GM12892 (cell line): Measurements from ENCODE around the gene CDH8.

Source experiments
- DNase-seq: peaks from one replicate; pipeline ENCODE4 v3.0.0; 2011; ENCODE audit not compliant: insufficient read length
- FAIRE-seq: peaks from 2 replicates; lab custom pipeline; 2011; peaks lifted over from hg19 to GRCh38; lab: Jason Lieb, UNC
- POLR2A ChIP-seq: IDR thresholded peaks from 2 replicates; pipeline ENCODE4 v1.6.1; 2011; ENCODE audit warnings: low read depth, low read length, control low read depth
- POLR2AphosphoS5 ChIP-seq: IDR thresholded peaks from 2 replicates; pipeline ENCODE4 v1.6.1; 2011; ENCODE audit warnings: low read depth, low read length, control low read depth
- TAF1 ChIP-seq: IDR thresholded peaks from 2 replicates; pipeline ENCODE4 v1.6.1; 2011; ENCODE audit warnings: low read depth, mild to moderate bottlenecking, control low read depth, low read length, borderline replicate concordance

The CDH8 gene

DNA sequence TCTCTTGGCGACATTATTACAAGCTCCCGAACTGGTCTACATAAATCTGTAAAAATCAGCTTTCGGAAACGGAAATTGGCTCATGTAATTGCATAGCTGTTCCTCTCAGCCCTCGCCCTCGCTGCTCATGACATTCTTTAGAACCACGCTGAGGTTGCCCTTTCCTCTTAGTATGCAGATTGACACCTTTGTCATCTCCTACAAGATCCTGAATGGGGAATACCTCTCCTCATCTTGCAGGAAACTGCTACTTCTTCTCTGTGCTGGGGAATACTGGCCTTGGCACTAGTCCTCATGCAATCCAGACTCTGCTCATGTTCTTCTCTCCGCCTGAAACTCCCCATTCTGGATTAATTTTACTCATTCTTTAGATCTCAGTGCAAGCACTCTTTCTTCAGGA, 22.2 kb upstream of the CDH8 start:
- no peak for TF ChIP-seq POLR2AphosphoS5
- no peak for TF ChIP-seq TAF1
- TF ChIP-seq POLR2A, result no peak
- no peak for FAIRE-seq
- DNase-seq, result no peak

DNA sequence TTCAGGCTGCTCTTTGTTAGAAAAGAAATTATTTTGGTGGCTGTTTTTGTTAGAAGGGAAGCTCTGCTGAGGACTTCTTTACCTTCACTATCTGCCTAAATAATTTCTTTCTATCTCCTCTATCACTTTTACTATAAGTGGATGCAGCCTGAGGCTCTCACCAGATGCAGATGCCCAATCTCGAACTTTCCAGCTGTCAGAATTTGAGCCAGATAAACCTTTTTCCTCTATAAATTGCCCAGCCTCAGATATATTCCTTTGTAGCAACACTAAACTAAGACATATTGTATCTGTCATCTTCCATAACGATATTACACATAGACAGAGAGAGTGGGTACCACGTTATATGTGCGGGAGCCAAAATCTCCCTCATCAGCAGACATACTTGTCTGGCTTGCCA, 15.7 kb upstream of the CDH8 start:
- FAIRE-seq (no peak), DNase-seq (no peak)
- TF ChIP-seq TAF1 (no peak), POLR2A (no peak), POLR2AphosphoS5 (no peak)

DNA sequence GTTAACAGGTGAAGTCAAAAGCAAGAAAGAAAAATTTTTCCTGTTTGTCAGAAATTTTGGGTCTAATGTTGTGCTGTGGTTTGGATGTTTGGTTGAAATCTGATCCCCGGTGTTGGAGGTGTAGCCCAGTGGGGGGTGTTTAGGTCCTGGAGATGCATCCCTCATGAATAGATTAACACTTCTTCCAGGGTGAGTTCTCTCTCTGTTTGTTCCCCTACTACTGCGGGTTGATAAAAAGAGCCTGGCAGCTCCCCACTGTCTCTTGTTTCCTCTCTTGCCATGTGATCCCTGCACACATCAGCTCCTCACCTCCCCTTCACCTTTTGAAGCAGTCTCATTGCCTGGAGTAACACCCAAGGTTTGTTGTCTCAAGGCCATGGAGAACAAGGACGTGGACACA, 14.6 kb upstream of the CDH8 start:
- DNase-seq, result no peak
- TF ChIP-seq POLR2AphosphoS5 (no peak), TAF1 (no peak), POLR2A (no peak)
- FAIRE-seq, result no peak

GRCh38 chr16:62046801-62047200, 10.6 kb upstream of the CDH8 start:
- FAIRE-seq (no peak), DNase-seq (no peak)
- TF ChIP-seq POLR2A (no peak), TAF1 (no peak), POLR2AphosphoS5 (no peak)

DNA sequence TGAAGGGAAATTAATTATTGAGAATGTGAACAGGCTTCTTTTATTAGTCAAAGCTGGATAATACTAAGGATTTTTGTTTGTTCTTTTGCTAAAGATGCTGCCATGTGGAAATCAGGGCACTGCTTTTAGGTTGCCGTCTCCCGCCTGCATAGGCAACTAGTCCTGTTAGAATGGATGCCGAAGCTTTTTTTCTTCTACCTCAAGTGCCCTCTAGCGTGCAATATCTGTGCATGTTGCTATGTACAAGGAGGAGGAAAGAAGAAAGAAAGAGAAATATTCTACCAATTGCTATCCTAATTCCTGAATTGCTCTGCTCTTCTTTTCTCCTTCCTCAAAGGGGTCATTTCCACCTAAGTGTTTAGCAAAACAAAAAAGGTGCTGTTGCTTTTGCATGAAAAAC, 5.2 kb upstream of the CDH8 start:
- FAIRE-seq, result no peak

DNA sequence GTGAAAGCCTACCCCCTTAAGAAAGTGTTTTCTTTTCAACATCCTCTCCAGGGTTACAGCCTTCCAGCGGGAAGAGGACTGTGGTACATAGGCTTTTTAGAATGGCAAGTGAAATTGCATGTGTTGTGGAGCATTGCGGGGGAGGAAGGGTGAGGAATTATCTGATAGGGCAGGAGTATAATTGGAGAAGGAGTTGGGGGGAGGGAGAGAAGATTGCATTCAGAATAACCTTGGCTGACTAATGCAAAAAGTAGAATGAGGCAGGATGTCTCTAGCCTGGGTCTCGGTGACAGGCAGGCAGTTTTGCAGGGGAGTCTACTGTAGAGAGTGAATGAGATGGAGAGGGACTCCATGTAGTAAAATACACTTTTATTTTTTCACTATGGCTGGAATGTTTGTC, 2.4 kb upstream of the CDH8 start:
- no peak for FAIRE-seq
- TF ChIP-seq TAF1 (no peak), POLR2A (no peak)
- DNase-seq, result no peak

More for the DNA sequence above, 5.2 kb upstream of the CDH8 start:
- TF ChIP-seq TAF1 (no peak), POLR2AphosphoS5 (no peak), POLR2A (no peak)
- DNase-seq, result no peak

DNA sequence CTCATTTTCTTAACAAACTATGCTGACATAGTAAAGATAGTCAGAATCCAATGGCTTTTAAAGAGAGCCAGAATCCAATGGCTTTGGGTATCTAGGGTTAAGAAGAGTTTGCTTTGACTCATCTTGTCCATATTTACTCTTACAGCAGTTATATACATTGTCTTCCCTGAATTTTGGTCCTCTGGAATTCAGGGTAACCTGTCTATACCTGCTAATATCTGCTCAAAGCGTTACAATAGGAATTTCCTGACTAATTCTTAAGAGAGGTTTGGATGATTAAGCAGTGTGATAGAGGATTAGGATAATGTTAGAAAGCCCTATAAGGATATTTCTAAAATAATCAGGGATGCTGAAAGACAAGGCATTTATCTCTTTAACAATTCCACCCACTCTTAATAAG, 2.0 kb upstream of the CDH8 start:
- DNase-seq (no peak), FAIRE-seq (no peak)
- TF ChIP-seq TAF1, result no peak
- TF ChIP-seq POLR2A, result no peak

DNA sequence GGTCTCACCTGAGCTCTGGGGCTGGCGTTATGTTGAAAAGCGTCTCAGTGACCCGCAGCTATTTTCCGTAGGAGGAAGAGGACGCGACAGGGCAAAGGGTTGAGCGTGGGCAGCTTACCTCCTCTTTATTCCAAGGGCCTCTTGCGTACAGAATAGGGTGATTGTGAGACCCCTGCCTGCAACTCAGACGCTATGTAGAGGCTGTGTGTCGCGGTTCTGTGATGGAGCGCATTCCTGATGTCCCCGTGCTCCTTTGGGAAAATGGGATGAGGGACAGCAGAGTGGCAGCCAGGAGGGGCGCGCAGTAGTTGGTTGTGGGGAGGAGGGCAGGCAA, 531 bp upstream of the CDH8 start:
- no peak for TF ChIP-seq POLR2A
- TF ChIP-seq POLR2AphosphoS5, result no peak
- TF ChIP-seq TAF1, result no peak
- DNase-seq (no peak), FAIRE-seq (no peak)

DNA sequence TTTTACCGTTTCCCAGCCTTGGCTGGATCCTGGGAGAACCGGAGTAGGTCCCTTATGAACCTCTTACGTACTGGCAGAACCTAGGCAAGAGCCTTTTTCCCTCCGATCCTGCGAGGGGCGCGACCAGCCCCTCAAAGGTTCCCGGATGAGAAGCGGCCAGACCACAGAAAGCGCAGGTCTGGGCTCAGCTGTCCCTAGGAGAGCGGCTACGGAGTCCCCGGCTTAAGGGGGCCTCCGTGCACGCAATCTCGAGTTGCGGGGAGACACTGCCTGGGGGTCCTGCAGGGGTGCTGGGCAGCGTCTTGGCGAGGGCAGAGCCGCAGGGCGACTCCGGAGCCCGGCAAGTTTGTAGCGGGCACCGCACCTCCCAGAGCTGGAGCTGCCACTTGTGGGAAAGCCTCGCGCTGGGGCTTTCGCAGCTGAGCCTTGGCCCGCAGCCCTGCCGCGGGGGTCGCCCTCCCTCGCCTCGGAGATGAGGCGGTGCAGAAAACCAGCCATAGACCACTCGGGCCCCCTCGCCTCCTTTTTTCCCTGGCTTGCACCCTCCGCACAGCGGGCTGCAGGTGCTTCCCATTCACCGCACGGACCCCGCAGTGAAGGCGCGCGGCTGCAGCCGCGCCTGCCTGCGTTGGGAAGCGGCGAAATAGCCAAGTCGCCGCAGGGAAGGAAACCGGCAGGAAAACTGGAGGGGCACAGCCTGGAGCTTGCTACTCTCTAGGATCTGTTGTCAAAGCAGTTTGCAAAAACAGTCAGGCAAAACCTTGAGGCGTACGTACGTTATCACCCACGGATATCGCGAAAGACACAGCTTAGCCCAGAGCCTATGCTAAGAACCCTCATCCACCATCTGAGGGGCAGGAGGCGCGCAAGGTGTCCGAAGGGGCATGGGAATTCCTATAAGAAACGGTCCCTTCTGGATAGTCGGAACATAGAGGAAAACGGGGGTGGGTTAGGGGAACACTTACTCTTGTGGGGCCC, 834 bp downstream of the CDH8 start:
- no peak for DNase-seq
- no peak for FAIRE-seq
- TF ChIP-seq POLR2AphosphoS5 (no peak), TAF1 (no peak), POLR2A (no peak)

- TF ChIP-seq POLR2A (no peak), TAF1 (no peak), POLR2AphosphoS5 (no peak)
- FAIRE-seq, result no peak
Observed at GRCh38 chr16:62034231-62035114, 1.8 kb downstream of the CDH8 start.

GRCh38 chr16:62033065-62033464, 3.2 kb downstream of the CDH8 start:
- TF ChIP-seq POLR2A, result no peak
- no peak for TF ChIP-seq TAF1
- TF ChIP-seq POLR2AphosphoS5, result no peak
- no peak for DNase-seq
- FAIRE-seq, result no peak

More at GRCh38 chr16:62034231-62035114, 1.8 kb downstream of the CDH8 start:
- no peak for DNase-seq

DNA sequence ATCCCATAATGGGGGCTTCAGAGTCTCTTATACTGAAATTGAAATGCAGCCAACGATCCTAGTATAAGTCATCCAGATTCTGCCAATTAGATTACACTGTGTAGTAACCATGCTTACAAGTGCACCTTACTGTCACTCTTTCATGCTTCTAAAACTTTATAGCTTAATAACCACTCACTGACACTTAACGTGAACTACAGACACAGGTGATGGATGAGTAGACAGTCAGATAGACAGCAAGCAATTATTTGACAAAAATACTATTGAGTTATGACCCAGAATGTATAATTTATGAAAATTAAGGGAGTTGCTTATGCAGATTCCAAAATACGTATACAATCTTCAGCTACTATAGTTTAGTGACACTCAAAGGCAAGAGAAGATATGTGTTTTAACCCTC, 6.3 kb downstream of the CDH8 start:
- no peak for DNase-seq
- TF ChIP-seq POLR2AphosphoS5, result no peak
- no peak for TF ChIP-seq POLR2A
- no peak for TF ChIP-seq TAF1
- no peak for FAIRE-seq
